HEK293 (cell line): ENCODE results near the gene PREX1.

ENCODE experiments used
- CTCF ChIA-PET: fragments of 350-600 bp; formaldehyde crosslinking; extraction: SDS; loops from one replicate; lab custom pipeline; 2021; ENCODE audit warnings: antibody characterized with exemption; lab: Yijun Ruan, JAX
- POLR2A ChIA-PET: fragments of 300-600 bp; formaldehyde crosslinking; extraction: SDS; loops from one replicate; lab custom pipeline; 2020; ENCODE audit warnings: antibody characterized with exemption, inconsistent platforms; lab: Yijun Ruan, JAX
- H3K27ac ChIP-seq: fragments of 200-500 bp; sonication (Bioruptor generic); 2 replicates; pipeline ENCODE4 v1.5.1; 2014; ENCODE audit warnings: low read depth, low read length, control low read depth, inconsistent platforms; ENCODE audit errors: extremely low read depth
- H3K36me3 ChIP-seq, 2 experiments: fragments of 200-500 bp in 1 of 2; sonication (Bioruptor generic) in 1 of 2; 1 replicate in 1 of 2; 2 replicates in 1 of 2; pipeline ENCODE4 v1.5.1; 2014 to 2017; ENCODE audit warnings: inconsistent platforms in 2 of 2, low read length in 2 of 2; ENCODE audit not compliant: control insufficient read depth in 2 of 2, insufficient read depth in 1 of 2
- H3K4me1 ChIP-seq: fragments of 200-500 bp; sonication (Bioruptor generic); 2 replicates; pipeline ENCODE4 v1.5.1; 2014; ENCODE audit warnings: mild to moderate bottlenecking, low read length, inconsistent platforms; ENCODE audit not compliant: control insufficient read depth, insufficient read depth
- H3K4me3 ChIP-seq: 2 replicates; pipeline ENCODE4 v1.5.1; 2011; ENCODE audit warnings: low read depth, mild to moderate bottlenecking, control low read depth, low read length, moderate library complexity
- H3K9me3 ChIP-seq: fragments of 200-500 bp; sonication (Bioruptor generic); 2 replicates; pipeline ENCODE4 v1.5.1; 2014; ENCODE audit warnings: low read depth, low read length, inconsistent platforms; ENCODE audit not compliant: control insufficient read depth, insufficient read depth
- KLF7 ChIP-seq: fragments of 450-650 bp; formaldehyde crosslinking; IDR thresholded peaks from 2 replicates; pipeline ENCODE4 v1.5.1; 2016; ENCODE audit warnings: missing biosample characterization, missing genetic modification characterization, borderline replicate concordance
- MYNN ChIP-seq: fragments of 450-650 bp; formaldehyde crosslinking; IDR thresholded peaks from 2 replicates; pipeline ENCODE4 v1.5.1; 2016; ENCODE audit warnings: missing biosample characterization, missing genetic modification characterization, borderline replicate concordance
- OSR2 ChIP-seq: fragments of 450-650 bp; formaldehyde crosslinking; IDR thresholded peaks from 2 replicates; pipeline ENCODE4 v1.5.1; 2016; ENCODE audit warnings: missing biosample characterization, missing genetic modification characterization
- RBAK ChIP-seq: fragments of 450-650 bp; formaldehyde crosslinking; IDR thresholded peaks from 2 replicates; pipeline ENCODE4 v1.5.1; 2016; ENCODE audit warnings: missing biosample characterization, missing genetic modification characterization
- REPIN1 ChIP-seq: fragments of 450-650 bp; formaldehyde crosslinking; IDR thresholded peaks from 2 replicates; pipeline ENCODE4 v1.5.1; 2017; ENCODE audit warnings: missing biosample characterization, missing genetic modification characterization, low read depth
- SALL2 ChIP-seq: fragments of 450-650 bp; formaldehyde crosslinking; IDR thresholded peaks from 2 replicates; pipeline ENCODE4 v1.5.0; 2017; ENCODE audit warnings: missing biosample characterization, mild to moderate bottlenecking, missing genetic modification characterization, borderline replicate concordance
- SP3 ChIP-seq: fragments of 450-650 bp; formaldehyde crosslinking; IDR thresholded peaks from 2 replicates; pipeline ENCODE4 v1.5.1; 2016; ENCODE audit warnings: missing biosample characterization, missing genetic modification characterization
- TCF7L2 ChIP-seq: IDR thresholded peaks from 2 replicates; pipeline ENCODE4 v1.6.1; 2011; ENCODE audit warnings: low read depth, mild to moderate bottlenecking, inconsistent platforms, low read length, moderate library complexity, borderline replicate concordance
- ZNF184 ChIP-seq: fragments of 450-650 bp; IDR thresholded peaks from 2 replicates; pipeline ENCODE4 v1.5.1; 2018; ENCODE audit warnings: missing biosample characterization, mild to moderate bottlenecking, missing genetic modification characterization
- ZNF302 ChIP-seq: fragments of 450-650 bp; formaldehyde crosslinking; IDR thresholded peaks from 2 replicates; pipeline ENCODE4 v1.5.1; 2016; ENCODE audit warnings: missing biosample characterization, missing genetic modification characterization, low read depth
- ZNF707 ChIP-seq: fragments of 450-650 bp; formaldehyde crosslinking; IDR thresholded peaks from 2 replicates; pipeline ENCODE4 v1.5.1; 2016; ENCODE audit warnings: missing biosample characterization, missing genetic modification characterization
- ZNF791 ChIP-seq: fragments of 450-650 bp; formaldehyde crosslinking; IDR thresholded peaks from 2 replicates; pipeline ENCODE4 v1.5.1; 2016; ENCODE audit warnings: missing biosample characterization, missing genetic modification characterization
- ZNF843 ChIP-seq: fragments of 450-650 bp; formaldehyde crosslinking; IDR thresholded peaks from 2 replicates; pipeline ENCODE4 v1.5.1; 2016; ENCODE audit warnings: missing biosample characterization, missing genetic modification characterization
- TF ChIP-seq, protein P1 (sequence below): fragments of 450-650 bp; IDR thresholded peaks from 2 replicates; pipeline ENCODE4 v1.5.1; 2018; ENCODE audit warnings: missing biosample characterization, missing genetic modification characterization
- TF ChIP-seq, protein P2 (sequence below): fragments of 450-650 bp; formaldehyde crosslinking; IDR thresholded peaks from 2 replicates; pipeline ENCODE4 v1.5.1; 2016; ENCODE audit warnings: missing biosample characterization, missing genetic modification characterization, borderline replicate concordance
- TF ChIP-seq, protein P3 (sequence below): fragments of 450-650 bp; formaldehyde crosslinking; IDR thresholded peaks from 2 replicates; pipeline ENCODE4 v1.5.1; 2016; ENCODE audit warnings: missing biosample characterization, missing genetic modification characterization, low read depth
- TF ChIP-seq, protein P4 (sequence below): fragments of 450-650 bp; formaldehyde crosslinking; IDR thresholded peaks from 2 replicates; pipeline ENCODE4 v1.5.1; 2016; ENCODE audit warnings: missing biosample characterization, missing genetic modification characterization

The PREX1 gene

DNA sequence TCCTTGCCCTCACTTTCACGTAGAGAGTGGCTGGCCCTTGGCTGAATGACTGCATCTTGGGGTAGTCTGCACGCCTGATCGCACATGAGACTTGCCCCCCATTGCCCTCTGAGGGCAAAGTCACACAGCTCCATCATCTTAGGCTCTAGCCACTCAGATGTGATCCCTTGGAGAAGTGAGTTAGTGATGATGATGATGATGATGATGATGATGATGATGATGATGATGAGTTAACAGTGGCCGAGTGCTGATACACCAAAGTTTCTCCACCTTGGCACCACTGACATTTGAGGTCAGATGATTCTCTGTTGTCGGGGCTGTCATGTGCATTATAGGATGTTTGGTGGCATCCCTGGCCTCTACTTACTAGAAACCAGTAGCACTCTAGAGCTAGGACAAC lies 84.0 kb downstream of the PREX1 start:
- no peak overlapping the region for H3K4me3 ChIP-seq
- TF ChIP-seq, protein P1, sequence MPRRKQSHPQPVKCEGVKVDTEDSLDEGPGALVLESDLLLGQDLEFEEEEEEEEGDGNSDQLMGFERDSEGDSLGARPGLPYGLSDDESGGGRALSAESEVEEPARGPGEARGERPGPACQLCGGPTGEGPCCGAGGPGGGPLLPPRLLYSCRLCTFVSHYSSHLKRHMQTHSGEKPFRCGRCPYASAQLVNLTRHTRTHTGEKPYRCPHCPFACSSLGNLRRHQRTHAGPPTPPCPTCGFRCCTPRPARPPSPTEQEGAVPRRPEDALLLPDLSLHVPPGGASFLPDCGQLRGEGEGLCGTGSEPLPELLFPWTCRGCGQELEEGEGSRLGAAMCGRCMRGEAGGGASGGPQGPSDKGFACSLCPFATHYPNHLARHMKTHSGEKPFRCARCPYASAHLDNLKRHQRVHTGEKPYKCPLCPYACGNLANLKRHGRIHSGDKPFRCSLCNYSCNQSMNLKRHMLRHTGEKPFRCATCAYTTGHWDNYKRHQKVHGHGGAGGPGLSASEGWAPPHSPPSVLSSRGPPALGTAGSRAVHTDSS (tag by site-specific recombination) = peak; percentile 96
- TF ChIP-seq OSR2 (tag by site-specific recombination) = no peak
- ChIA-PET POLR2A (no interaction called here), CTCF (interaction anchor here (0.6 kb wide), 1 partner anchor 1199 kb away, joined by 5 read pairs; no protein-coding TSS in a partner anchor)
- peaks cover 0 to 2% of the 10 kb centered on the region in 2 experiments; a peak in 1 of 3 replicates for H3K36me3 ChIP-seq
- H3K9me3 ChIP-seq = no peaks in the 10 kb centered on the region
- no peak overlapping the region for H3K27ac ChIP-seq
- H3K4me1 ChIP-seq = no peaks in the 10 kb centered on the region

DNA sequence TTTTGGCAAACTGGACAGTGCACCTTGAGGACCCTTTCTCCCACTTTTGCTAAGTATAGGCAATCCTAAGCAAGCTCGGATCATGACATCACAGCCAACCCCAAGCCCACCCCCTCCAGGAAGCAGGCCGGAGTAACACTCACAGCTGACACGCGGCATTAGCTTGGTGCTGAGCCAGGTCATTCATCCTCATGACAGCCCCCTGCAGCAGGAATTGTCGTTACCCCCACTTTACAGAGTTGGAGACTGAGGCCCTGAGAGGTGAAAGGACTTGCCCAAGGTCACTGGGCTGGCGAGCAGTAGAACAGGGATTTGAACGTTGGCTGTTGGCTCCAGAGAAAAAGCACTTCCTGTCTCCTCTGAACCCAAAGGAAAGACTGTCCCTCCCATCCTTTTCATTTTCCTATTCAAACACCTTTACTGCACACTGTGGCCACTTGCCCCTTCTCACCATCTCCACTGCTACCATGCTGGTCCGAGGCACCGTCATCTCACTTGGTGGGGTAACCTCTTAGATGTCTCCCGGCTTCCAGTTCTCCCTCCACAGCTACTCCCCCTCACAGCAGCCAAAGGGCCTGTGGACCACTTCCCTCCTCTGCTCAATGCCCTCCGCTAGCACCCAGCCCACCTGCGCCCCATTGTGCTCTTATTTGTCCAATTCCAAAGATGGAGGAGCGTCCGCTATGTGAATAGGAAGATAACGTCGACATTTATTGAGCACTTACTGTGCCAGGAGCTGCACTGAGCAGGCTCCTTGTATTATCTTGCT lies 84.7 kb downstream of the PREX1 start:
- TF ChIP-seq ZNF791 (tag by site-specific recombination) (no peak), SALL2 (tag by site-specific recombination) (no peak), RBAK (tag by site-specific recombination) (no peak), TCF7L2 (no peak), REPIN1 (no peak), SP3 (tag by site-specific recombination) (no peak), MYNN (no peak), ZNF843 (no peak), ZNF184 (tag by site-specific recombination) (no peak), ZNF707 (tag by site-specific recombination) (no peak), ZNF302 (tag by site-specific recombination) (no peak), KLF7 (no peak)
- TF ChIP-seq, protein P2, sequence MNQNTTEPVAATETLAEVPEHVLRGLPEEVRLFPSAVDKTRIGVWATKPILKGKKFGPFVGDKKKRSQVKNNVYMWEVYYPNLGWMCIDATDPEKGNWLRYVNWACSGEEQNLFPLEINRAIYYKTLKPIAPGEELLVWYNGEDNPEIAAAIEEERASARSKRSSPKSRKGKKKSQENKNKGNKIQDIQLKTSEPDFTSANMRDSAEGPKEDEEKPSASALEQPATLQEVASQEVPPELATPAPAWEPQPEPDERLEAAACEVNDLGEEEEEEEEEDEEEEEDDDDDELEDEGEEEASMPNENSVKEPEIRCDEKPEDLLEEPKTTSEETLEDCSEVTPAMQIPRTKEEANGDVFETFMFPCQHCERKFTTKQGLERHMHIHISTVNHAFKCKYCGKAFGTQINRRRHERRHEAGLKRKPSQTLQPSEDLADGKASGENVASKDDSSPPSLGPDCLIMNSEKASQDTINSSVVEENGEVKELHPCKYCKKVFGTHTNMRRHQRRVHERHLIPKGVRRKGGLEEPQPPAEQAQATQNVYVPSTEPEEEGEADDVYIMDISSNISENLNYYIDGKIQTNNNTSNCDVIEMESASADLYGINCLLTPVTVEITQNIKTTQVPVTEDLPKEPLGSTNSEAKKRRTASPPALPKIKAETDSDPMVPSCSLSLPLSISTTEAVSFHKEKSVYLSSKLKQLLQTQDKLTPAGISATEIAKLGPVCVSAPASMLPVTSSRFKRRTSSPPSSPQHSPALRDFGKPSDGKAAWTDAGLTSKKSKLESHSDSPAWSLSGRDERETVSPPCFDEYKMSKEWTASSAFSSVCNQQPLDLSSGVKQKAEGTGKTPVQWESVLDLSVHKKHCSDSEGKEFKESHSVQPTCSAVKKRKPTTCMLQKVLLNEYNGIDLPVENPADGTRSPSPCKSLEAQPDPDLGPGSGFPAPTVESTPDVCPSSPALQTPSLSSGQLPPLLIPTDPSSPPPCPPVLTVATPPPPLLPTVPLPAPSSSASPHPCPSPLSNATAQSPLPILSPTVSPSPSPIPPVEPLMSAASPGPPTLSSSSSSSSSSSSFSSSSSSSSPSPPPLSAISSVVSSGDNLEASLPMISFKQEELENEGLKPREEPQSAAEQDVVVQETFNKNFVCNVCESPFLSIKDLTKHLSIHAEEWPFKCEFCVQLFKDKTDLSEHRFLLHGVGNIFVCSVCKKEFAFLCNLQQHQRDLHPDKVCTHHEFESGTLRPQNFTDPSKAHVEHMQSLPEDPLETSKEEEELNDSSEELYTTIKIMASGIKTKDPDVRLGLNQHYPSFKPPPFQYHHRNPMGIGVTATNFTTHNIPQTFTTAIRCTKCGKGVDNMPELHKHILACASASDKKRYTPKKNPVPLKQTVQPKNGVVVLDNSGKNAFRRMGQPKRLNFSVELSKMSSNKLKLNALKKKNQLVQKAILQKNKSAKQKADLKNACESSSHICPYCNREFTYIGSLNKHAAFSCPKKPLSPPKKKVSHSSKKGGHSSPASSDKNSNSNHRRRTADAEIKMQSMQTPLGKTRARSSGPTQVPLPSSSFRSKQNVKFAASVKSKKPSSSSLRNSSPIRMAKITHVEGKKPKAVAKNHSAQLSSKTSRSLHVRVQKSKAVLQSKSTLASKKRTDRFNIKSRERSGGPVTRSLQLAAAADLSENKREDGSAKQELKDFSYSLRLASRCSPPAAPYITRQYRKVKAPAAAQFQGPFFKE (tag by site-specific recombination) = no peak
- TF ChIP-seq, protein P3, sequence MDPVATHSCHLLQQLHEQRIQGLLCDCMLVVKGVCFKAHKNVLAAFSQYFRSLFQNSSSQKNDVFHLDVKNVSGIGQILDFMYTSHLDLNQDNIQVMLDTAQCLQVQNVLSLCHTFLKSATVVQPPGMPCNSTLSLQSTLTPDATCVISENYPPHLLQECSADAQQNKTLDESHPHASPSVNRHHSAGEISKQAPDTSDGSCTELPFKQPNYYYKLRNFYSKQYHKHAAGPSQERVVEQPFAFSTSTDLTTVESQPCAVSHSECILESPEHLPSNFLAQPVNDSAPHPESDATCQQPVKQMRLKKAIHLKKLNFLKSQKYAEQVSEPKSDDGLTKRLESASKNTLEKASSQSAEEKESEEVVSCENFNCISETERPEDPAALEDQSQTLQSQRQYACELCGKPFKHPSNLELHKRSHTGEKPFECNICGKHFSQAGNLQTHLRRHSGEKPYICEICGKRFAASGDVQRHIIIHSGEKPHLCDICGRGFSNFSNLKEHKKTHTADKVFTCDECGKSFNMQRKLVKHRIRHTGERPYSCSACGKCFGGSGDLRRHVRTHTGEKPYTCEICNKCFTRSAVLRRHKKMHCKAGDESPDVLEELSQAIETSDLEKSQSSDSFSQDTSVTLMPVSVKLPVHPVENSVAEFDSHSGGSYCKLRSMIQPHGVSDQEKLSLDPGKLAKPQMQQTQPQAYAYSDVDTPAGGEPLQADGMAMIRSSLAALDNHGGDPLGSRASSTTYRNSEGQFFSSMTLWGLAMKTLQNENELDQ = no peak
- TF ChIP-seq, protein P4, sequence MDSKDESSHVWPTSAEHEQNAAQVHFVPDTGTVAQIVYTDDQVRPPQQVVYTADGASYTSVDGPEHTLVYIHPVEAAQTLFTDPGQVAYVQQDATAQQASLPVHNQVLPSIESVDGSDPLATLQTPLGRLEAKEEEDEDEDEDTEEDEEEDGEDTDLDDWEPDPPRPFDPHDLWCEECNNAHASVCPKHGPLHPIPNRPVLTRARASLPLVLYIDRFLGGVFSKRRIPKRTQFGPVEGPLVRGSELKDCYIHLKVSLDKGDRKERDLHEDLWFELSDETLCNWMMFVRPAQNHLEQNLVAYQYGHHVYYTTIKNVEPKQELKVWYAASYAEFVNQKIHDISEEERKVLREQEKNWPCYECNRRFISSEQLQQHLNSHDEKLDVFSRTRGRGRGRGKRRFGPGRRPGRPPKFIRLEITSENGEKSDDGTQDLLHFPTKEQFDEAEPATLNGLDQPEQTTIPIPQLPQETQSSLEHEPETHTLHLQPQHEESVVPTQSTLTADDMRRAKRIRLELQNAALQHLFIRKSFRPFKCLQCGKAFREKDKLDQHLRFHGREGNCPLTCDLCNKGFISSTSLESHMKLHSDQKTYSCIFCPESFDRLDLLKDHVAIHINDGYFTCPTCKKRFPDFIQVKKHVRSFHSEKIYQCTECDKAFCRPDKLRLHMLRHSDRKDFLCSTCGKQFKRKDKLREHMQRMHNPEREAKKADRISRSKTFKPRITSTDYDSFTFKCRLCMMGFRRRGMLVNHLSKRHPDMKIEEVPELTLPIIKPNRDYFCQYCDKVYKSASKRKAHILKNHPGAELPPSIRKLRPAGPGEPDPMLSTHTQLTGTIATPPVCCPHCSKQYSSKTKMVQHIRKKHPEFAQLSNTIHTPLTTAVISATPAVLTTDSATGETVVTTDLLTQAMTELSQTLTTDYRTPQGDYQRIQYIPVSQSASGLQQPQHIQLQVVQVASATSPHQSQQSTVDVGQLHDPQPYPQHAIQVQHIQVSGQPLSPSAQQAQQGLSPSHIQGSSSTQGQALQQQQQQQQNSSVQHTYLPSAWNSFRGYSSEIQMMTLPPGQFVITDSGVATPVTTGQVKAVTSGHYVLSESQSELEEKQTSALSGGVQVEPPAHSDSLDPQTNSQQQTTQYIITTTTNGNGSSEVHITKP = no peak
- H3K27ac ChIP-seq = no peak overlapping the region
- no peaks in the 10 kb centered on the region for H3K9me3 ChIP-seq
- peaks cover 0 to 2% of the 10 kb centered on the region in 2 experiments; a peak in 1 of 3 replicates for H3K36me3 ChIP-seq
- ChIA-PET CTCF (interaction anchor here (0.6 kb wide), 1 partner anchor 1198 kb away, joined by 5 read pairs; no protein-coding TSS in a partner anchor), POLR2A (no interaction called here)
- H3K4me1 ChIP-seq = no peaks in the 10 kb centered on the region
- no peak overlapping the region for H3K4me3 ChIP-seq
